GM18499 (cell line): ENCODE measurements around the gene ITPRIPL1.
A peak's percentile ranks its signal among the peaks of the same experiment; 100 is the strongest.

Source experiments
- ATAC-seq: cut with Tn5 transposase; IDR thresholded peaks from one replicate; pipeline ENCODE4 v1.9.1; 2021; ENCODE audit warnings: moderate number of reproducible peaks; ENCODE audit not compliant: insufficient read depth, unreplicated experiment

ITPRIPL1 gene

GRCh38 chr2:96320728-96321622 is 4.1 kb upstream of the ITPRIPL1 start:
- no peak for ATAC-seq

- no peak for ATAC-seq
These were observed 1.3 kb upstream of the ITPRIPL1 start for GRCh38 chr2:96323849-96324248.

- ATAC-seq: no peak
These were observed 436 bp upstream of the ITPRIPL1 start for GRCh38 chr2:96324721-96325040.

GRCh38 chr2:96325884-96326255 is 753 bp downstream of the ITPRIPL1 start:
- no peak for ATAC-seq

GRCh38 chr2:96326564-96326963 is 1.4 kb downstream of the ITPRIPL1 start:
- no peak for ATAC-seq

GRCh38 chr2:96326990-96327820 is 2.1 kb downstream of the ITPRIPL1 start:
- no peak for ATAC-seq

- ATAC-seq: no peak
These were observed 4.3 kb downstream of the ITPRIPL1 start for GRCh38 chr2:96329456-96329855.

GRCh38 chr2:96329874-96330273 is 4.8 kb downstream of the ITPRIPL1 start:
- no peak for ATAC-seq

GRCh38 chr2:96330407-96330806 is 5.3 kb downstream of the ITPRIPL1 start:
- ATAC-seq: no peak

GRCh38 chr2:96333708-96334107 is 8.6 kb downstream of the ITPRIPL1 start:
- ATAC-seq: no peak

- ATAC-seq: no peak
These were observed 11.1 kb downstream of the ITPRIPL1 start for GRCh38 chr2:96336104-96336775.

- ATAC-seq: no peak
These were observed 11.8 kb downstream of the ITPRIPL1 start for GRCh38 chr2:96336873-96337272.

GRCh38 chr2:96340493-96341414 is 15.6 kb downstream of the ITPRIPL1 start:
- no peak for ATAC-seq

- no peak for ATAC-seq
These were observed 16.5 kb downstream of the ITPRIPL1 start for GRCh38 chr2:96341641-96342040.

GRCh38 chr2:96342085-96342484 is 17.0 kb downstream of the ITPRIPL1 start:
- no peak for ATAC-seq

GRCh38 chr2:96344011-96344410 is 18.9 kb downstream of the ITPRIPL1 start:
- ATAC-seq: peak; percentile 66

GRCh38 chr2:96345438-96345837 is 20.3 kb downstream of the ITPRIPL1 start:
- ATAC-seq: no peak

GRCh38 chr2:96345868-96346462 is 20.8 kb downstream of the ITPRIPL1 start:
- ATAC-seq: no peak

GRCh38 chr2:96347395-96347794 is 22.3 kb downstream of the ITPRIPL1 start:
- no peak for ATAC-seq
